ENCODE data around the gene NEK6. TPM values are rescaled to one million over a fixed set of nuclear protein-coding genes. Genes with fewer than 3 reads are reported as not detected.

Gene NEK6
- 21.1 and 22.1 TPM in 2 replicates for total RNA-seq (2014; rRNA removed)
- percentile 62 among the genes with signal in this experiment for Bru-seq, nascent RNA
- BruChase-seq, experiment 1, labeled RNA remaining after a 6-hour chase: percentile 65 among the genes with signal in this experiment
- BruChase-seq, experiment 2, labeled RNA remaining after a 2-hour chase: percentile 64 among the genes with signal in this experiment
- long read RNA-seq, transcript NEK6-201 (10 exons, 3,447 nt): major isoform, 41 of 56 reads
- long read RNA-seq, partial matches to known transcripts: 3 of 56 reads
- long read RNA-seq, other reads (novel, unspliced or antisense): 8 of 56 reads

- Histone ChIP-seq H3K9me2 (replicated peaks; ENCODE audit: low read length) (no peaks in the 10 kb centered on the region), H3K36me3 (ENCODE audit: low read depth, low read length) (no peaks in the 10 kb centered on the region; the same call in 1 of the 2 replicates), H3K4me1 (ENCODE audit: insufficient read depth, low read length) (peaks cover 37% of the 10 kb centered on the region), H3K27me3 (ENCODE audit: low read length) (no peaks in the 10 kb centered on the region), H3K4me2 (ENCODE audit: low read length) (peak within 1 kb of the TSS; percentile 80), H3K9me3 (ENCODE audit: low read length) (no peaks in the 10 kb centered on the region), H3K4me3 (ENCODE audit: low read length) (peak within 1 kb of the TSS; percentile 92), H2AFZ (ENCODE audit: low read length) (peak within 1 kb of the TSS; percentile 61), H4K20me1 (ENCODE audit: low read length) (peaks cover 22% of the 10 kb centered on the region), H3K9ac (ENCODE audit: low read length) (peak within 1 kb of the TSS; percentile 67), H3K27ac (ENCODE audit: low read length) (peak within 1 kb of the TSS; percentile 73), H3K79me2 (ENCODE audit: low read length) (peaks cover 52% of the 10 kb centered on the region), H3F3A (ENCODE audit: low read length, unreplicated experiment) (peaks cover 5% of the 10 kb centered on the region)
- TF ChIP-seq EZH2 (IDR thresholded peaks at IDR 0.05; ENCODE audit: low read length, unreplicated experiment) (no peak), EZH2phosphoT487 (IDR thresholded peaks at IDR 0.05; ENCODE audit: borderline replicate concordance, low read length) (peak; percentile 71; the same call in 1 of the 2 replicates)
- TF ChIP-seq, protein P1, sequence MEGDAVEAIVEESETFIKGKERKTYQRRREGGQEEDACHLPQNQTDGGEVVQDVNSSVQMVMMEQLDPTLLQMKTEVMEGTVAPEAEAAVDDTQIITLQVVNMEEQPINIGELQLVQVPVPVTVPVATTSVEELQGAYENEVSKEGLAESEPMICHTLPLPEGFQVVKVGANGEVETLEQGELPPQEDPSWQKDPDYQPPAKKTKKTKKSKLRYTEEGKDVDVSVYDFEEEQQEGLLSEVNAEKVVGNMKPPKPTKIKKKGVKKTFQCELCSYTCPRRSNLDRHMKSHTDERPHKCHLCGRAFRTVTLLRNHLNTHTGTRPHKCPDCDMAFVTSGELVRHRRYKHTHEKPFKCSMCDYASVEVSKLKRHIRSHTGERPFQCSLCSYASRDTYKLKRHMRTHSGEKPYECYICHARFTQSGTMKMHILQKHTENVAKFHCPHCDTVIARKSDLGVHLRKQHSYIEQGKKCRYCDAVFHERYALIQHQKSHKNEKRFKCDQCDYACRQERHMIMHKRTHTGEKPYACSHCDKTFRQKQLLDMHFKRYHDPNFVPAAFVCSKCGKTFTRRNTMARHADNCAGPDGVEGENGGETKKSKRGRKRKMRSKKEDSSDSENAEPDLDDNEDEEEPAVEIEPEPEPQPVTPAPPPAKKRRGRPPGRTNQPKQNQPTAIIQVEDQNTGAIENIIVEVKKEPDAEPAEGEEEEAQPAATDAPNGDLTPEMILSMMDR (conservative IDR thresholded peaks at IDR 0.05; ENCODE audit: low read depth, low read length): no peak
- intact Hi-C loops (cut with micrococcal nuclease): loop anchor here (5.0 kb wide), 3 partner anchors 36 to 131 kb away; no protein-coding TSS in a partner anchor
- ChIA-PET CTCF (no interaction called here), POLR2A (ENCODE audit: unreplicated experiment) (no interaction called here)
- DNase-seq (peak; percentile 31), ATAC-seq (peak; percentile 8; the same call in 1 of the 2 replicates)
- BruUV-seq (replicated peaks): no TSS peak
Observed at GRCh38 chr9:124257844-124258606, at the start of gene NEK6. Gene NEK6 (plus strand): TSS chr9:124257949. CDS start chr9:124301965, 44,016 bp downstream.

GRCh38 chr9:124208571-124208970 lies 49.2 kb upstream of the NEK6 start:
- Histone ChIP-seq H2AFZ (ENCODE audit: low read length) (no peak overlapping the region), H3K27ac (ENCODE audit: low read length) (no peak overlapping the region), H3K9me3 (ENCODE audit: low read length) (no peaks in the 10 kb centered on the region), H3K4me1 (ENCODE audit: insufficient read depth, low read length) (peaks cover 31% of the 10 kb centered on the region), H4K20me1 (ENCODE audit: low read length) (no peaks in the 10 kb centered on the region), H3K4me3 (ENCODE audit: low read length) (no peak overlapping the region), H3K9ac (ENCODE audit: low read length) (no peak overlapping the region), H3K27me3 (ENCODE audit: low read length) (no peaks in the 10 kb centered on the region), H3K9me2 (replicated peaks; ENCODE audit: low read length) (no peaks in the 10 kb centered on the region), H3K79me2 (ENCODE audit: low read length) (no peaks in the 10 kb centered on the region), H3K36me3 (ENCODE audit: low read depth, low read length) (no peaks in the 10 kb centered on the region), H3F3A (ENCODE audit: low read length, unreplicated experiment) (no peaks in the 10 kb centered on the region), H3K4me2 (ENCODE audit: low read length) (no peak overlapping the region)
- POLR2A ChIA-PET (ENCODE audit: unreplicated experiment): no interaction called here
- TF ChIP-seq, protein P1 (conservative IDR thresholded peaks at IDR 0.05; ENCODE audit: low read depth, low read length): no peak
- TF ChIP-seq EZH2phosphoT487 (IDR thresholded peaks at IDR 0.05; ENCODE audit: borderline replicate concordance, low read length): no peak
- no peak for TF ChIP-seq EZH2 (IDR thresholded peaks at IDR 0.05; ENCODE audit: low read length, unreplicated experiment)
- DNase-seq: no peak
- intact Hi-C loops (cut with micrococcal nuclease): no loop called here
- CTCF ChIA-PET: no interaction called here
- ATAC-seq: no peak
- no TSS peak for BruUV-seq (replicated peaks)
